Lower leg skin (tissue), 3 donors: Measurements from ENCODE around the gene OLFML1.

ENCODE experiments used
- CTCF ChIP-seq, 3 donors: fragments of 450-650 bp; IDR thresholded peaks; one replicate each; pipeline ENCODE4 v1.5.1; 2016; ENCODE audit warnings: antibody characterized with exemption in 3 of 3, mild to moderate bottlenecking in 3 of 3, moderate library complexity in 2 of 3
- POLR2A ChIP-seq, 2 donors: fragments of 450-650 bp; IDR thresholded peaks; one replicate each; pipeline ENCODE4 v1.6.1; 2016 to 2017; ENCODE audit warnings: antibody characterized with exemption in 2 of 2, mild to moderate bottlenecking in 1 of 2, moderate library complexity in 1 of 2

DNA sequence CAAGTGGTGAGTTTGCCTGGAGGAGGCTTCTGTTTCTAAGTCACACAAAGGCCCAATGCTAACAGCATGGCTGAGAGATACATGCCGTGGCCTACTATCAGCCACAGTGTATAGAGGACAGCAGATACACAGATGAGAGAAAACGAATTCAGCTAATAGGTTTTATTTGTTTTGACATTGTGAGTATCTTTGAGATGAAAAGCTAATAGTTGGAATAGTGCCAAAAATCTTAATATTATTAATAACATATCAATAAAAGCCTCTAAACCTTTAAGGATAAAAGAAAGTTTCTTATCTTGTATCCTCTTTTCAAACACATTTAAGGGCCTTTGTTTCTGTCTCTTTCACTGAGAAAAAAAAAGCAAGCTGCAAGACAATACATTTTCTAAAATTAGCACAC lies 30.5 kb upstream of the OLFML1 start:
- TF ChIP-seq CTCF (IDR thresholded peaks at IDR 0.05) (no peak), POLR2A (IDR thresholded peaks at IDR 0.05) (no peak)
